Right renal cortex interstitium (tissue), 3 donors: Measurements from ENCODE around the gene ERFL. TPM values are rescaled to one million over a fixed set of nuclear protein-coding genes. Genes with fewer than 3 reads are reported as not detected.

Experiments used
- DNase-seq, 3 donors: peaks; one replicate each; pipeline ENCODE4 v3.0.0-alpha.2; 2013; ENCODE audit warnings: low read depth in 3 of 3, low spot score in 2 of 3
- polyA plus RNA-seq, 3 donors: library from polyadenylated mRNA; unstranded; fragments of 120-200 nt; gene quantifications; one replicate each; pipeline ENCODE4 v1.2.1, GENCODE V29; 2013; ENCODE audit not compliant: insufficient read length in 3 of 3

Gene ERFL
- polyA plus RNA-seq, 3 donors, result 0.06 to 0.07 (median 0.06) TPM

GRCh38 chr19:41861846-41862245, 66.4 kb downstream of the ERFL start:
- DNase-seq, result no peak

DNA sequence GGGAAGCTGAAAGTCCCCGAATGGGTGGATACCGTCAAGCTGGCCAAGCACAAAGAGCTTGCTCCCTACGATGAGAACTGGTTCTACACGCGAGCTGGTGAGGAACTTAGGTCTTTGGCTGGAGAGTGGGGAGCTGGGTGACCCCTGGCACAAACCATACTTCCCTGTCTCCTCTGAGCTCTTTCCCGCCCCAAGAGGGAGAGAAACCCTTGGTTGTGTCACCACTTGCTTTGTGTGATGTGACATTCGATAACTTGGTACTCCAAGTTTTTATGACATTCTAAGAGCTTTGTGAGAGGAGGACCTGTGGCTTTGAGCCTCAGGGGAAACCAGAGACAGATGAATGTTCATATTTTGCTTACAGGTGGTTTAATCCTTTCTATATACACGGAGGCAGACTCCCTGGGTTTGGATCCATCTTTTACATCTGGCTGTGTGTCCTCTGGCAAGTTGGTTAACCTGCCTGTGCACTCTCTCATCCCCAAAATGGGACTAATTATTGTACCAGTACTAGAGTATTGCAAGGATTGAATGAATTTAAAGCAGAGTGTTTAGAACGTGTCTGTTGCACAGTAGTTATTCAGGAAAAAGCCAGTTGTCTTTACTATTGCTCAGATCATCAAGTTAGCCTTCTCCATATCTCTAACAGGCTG, 67.0 kb downstream of the ERFL start:
- DNase-seq, result no peak

GRCh38 chr19:41860419-41861115, 67.7 kb downstream of the ERFL start:
- no peak for DNase-seq

GRCh38 chr19:41859618-41860418, 68.4 kb downstream of the ERFL start, which contains the start of gene RPS19:
Gene RPS19, plus strand, starts transcription at chr19:41860255. Its CDS starts 520 bp downstream, at chr19:41860775.
- peak; percentile 98 to 99 (median 99) for DNase-seq

GRCh38 chr19:41859213-41859617, 69.0 kb downstream of the ERFL start:
- DNase-seq, result no peak

Other genes with a start within 250 kb of the ERFL start
- not detected for gene CEACAM7, start 240.2 kb downstream of the ERFL start, polyA plus RNA-seq
- under 1 TPM in 2 of 3 donors, not detected in 1; 0.08 to 0.65 TPM for gene CEACAM5, start 219.8 kb downstream of the ERFL start, polyA plus RNA-seq
- gene CEACAM6, start 172.9 kb downstream of the ERFL start, polyA plus RNA-seq, result under 1 TPM; 0.08 to 0.24 (median 0.10) TPM
- not detected for gene CEACAM3, start 131.9 kb downstream of the ERFL start, polyA plus RNA-seq
- gene LYPD4, start 83.8 kb downstream of the ERFL start, polyA plus RNA-seq, result not detected
- not detected for gene DMRTC2, start 83.4 kb downstream of the ERFL start, polyA plus RNA-seq
- 1,000 to 10,000 TPM; 1,197 to 1,314 (median 1,210) TPM for gene RPS19, start 68.2 kb downstream of the ERFL start, polyA plus RNA-seq
- gene CD79A, start 51.2 kb downstream of the ERFL start, polyA plus RNA-seq, result under 1 TPM; 0.61 to 0.87 (median 0.71) TPM
- gene ARHGEF1, start 45.3 kb downstream of the ERFL start, polyA plus RNA-seq, result 10 to 100 TPM; 29.8 to 32.8 (median 30.4) TPM
- 10 to 100 TPM; 42.3 to 79.3 (median 66.9) TPM for gene RABAC1, start 30.9 kb upstream of the ERFL start, polyA plus RNA-seq
- gene ATP1A3, start 65.8 kb upstream of the ERFL start, polyA plus RNA-seq, result under 1 TPM in 1 of 3 donors, not detected in 2; 0.62 TPM
- 10 to 100 TPM; 19.1 to 20.0 (median 19.4) TPM for gene GRIK5, start 141.8 kb upstream of the ERFL start, polyA plus RNA-seq
- gene ZNF574, start 147.7 kb upstream of the ERFL start, polyA plus RNA-seq, result 10 to 100 TPM; 12.1 to 15.1 (median 14.0) TPM
- gene POU2F2, start 204.0 kb upstream of the ERFL start, polyA plus RNA-seq, result 1 to 10 TPM in 2 of 3 donors, under 1 TPM in 1; 0.72 to 1.3 (median 1.1) TPM